HepG2 (cell line): ENCODE measurements around the gene TPSD1. TPM values are rescaled to one million over a fixed set of nuclear protein-coding genes. Genes with fewer than 3 reads are reported as not detected.

ENCODE experiments used
- ATAC-seq: fragments of 200-7000 bp; cut with Tn5 transposase; 3 replicates; pipeline ENCODE4 v1.9.1; 2020; ENCODE audit warnings: mild to moderate bottlenecking, moderate library complexity
- BruUV-seq: library from RNA; stranded (reverse); fragments of 400-500 nt; replicated peaks from 2 replicates; lab custom pipeline; 2021; lab: Mats Ljungman, UMichigan
- CTCF ChIA-PET: fragments of 300-600 bp; formaldehyde crosslinking; extraction: SDS; loops from one replicate; lab custom pipeline; 2021; ENCODE audit warnings: low total read pairs, inconsistent platforms, low intra/inter-chr PET ratio; lab: Yijun Ruan, JAX
- POLR2A ChIA-PET: fragments of 350-600 bp; sonication (Branson Sonifier 250); formaldehyde crosslinking; loops from one replicate; lab custom pipeline; 2020; ENCODE audit warnings: antibody characterized with exemption, inconsistent platforms; lab: Yijun Ruan, JAX
- DNase-seq: peaks from one replicate; pipeline ENCODE4 v3.0.0-alpha.2; 2015; ENCODE audit warnings: low spot score
- FAIRE-seq: peaks from 3 replicates; lab custom pipeline; 2011; peaks lifted over from hg19 to GRCh38; lab: Jason Lieb, UNC
- H2AFZ ChIP-seq: one replicate; pipeline ENCODE4 v1.6.1; 2011; ENCODE audit warnings: low read length, inconsistent platforms
- H3K27ac ChIP-seq: fragments of 300-600 bp; 3 replicates; pipeline ENCODE4 v1.8.0; 2011; ENCODE audit warnings: mixed run types, mild to moderate bottlenecking, mixed read lengths, low read length, inconsistent platforms; ENCODE audit not compliant: insufficient read depth; ENCODE audit errors: extremely low read length
- H3K27me3 ChIP-seq, 2 experiments: fragments of 200-600 bp in 1 of 2; 2 replicates in 1 of 2; 3 replicates in 1 of 2; pipeline versions ENCODE4 v1.6.0 to v1.8.0; 2011; ENCODE audit warnings: low read length in 2 of 2, mild to moderate bottlenecking in 2 of 2, moderate library complexity in 2 of 2, inconsistent platforms in 1 of 2; ENCODE audit not compliant: insufficient read depth in 2 of 2, control insufficient read depth in 1 of 2
- H3K36me3 ChIP-seq, 2 experiments: fragments of 200-600 bp in 1 of 2; replicated peaks in 1 of 2; 2 replicates in 1 of 2; 3 replicates in 1 of 2; pipeline versions ENCODE4 v1.5.1 to v1.8.0; 2011; ENCODE audit warnings: low read length in 2 of 2, inconsistent platforms in 1 of 2; ENCODE audit not compliant: insufficient read depth in 2 of 2, control insufficient read depth in 1 of 2
- H3K4me1 ChIP-seq: 2 replicates; pipeline ENCODE4 v1.5.1; 2012; ENCODE audit warnings: low read length, inconsistent platforms; ENCODE audit not compliant: insufficient read depth
- H3K4me2 ChIP-seq: 2 replicates; pipeline ENCODE4 v1.6.0; 2011; ENCODE audit warnings: low read depth, low read length, inconsistent platforms
- H3K4me3 ChIP-seq, 3 experiments: fragments of 200-600 bp in 1 of 3; sonication (generic), shearing (Covaris generic) in 1 of 3; replicated peaks in 1 of 3; 2 replicates each; pipeline ENCODE4 v1.5.1; 2011 to 2016; ENCODE audit warnings: low read length in 3 of 3, inconsistent platforms in 2 of 3, low read depth in 2 of 3, mild to moderate bottlenecking in 2 of 3, control low read depth in 1 of 3, mixed read lengths in 1 of 3; ENCODE audit not compliant: insufficient read depth in 1 of 3
- H3K79me2 ChIP-seq: one replicate; pipeline ENCODE4 v1.6.1; 2011; ENCODE audit warnings: low read length, inconsistent platforms; ENCODE audit not compliant: insufficient read depth
- H3K9ac ChIP-seq: 2 replicates; pipeline ENCODE4 v1.6.0; 2011; ENCODE audit warnings: mild to moderate bottlenecking, low read depth, low read length, inconsistent platforms; ENCODE audit not compliant: insufficient read depth
- H3K9me3 ChIP-seq: 2 replicates; pipeline ENCODE4 v1.5.1; 2012; ENCODE audit warnings: mild to moderate bottlenecking, low read length
- H4K20me1 ChIP-seq: 2 replicates; pipeline ENCODE4 v1.6.0; 2011; ENCODE audit warnings: inconsistent platforms, mild to moderate bottlenecking, low read length, moderate library complexity; ENCODE audit not compliant: insufficient read depth
- HNRNPK ChIP-seq: fragments of 200-400 bp; formaldehyde crosslinking; IDR thresholded peaks from 2 replicates; pipeline ENCODE4 v1.6.1; 2018; ENCODE audit warnings: low read length, low read depth, moderate library complexity, mild to moderate bottlenecking; ENCODE audit not compliant: poor library complexity, severe bottlenecking
- PHF5A ChIP-seq: IDR thresholded peaks from one replicate; pipeline ENCODE4 v1.6.1; 2018; ENCODE audit warnings: low read depth, missing genetic modification reagents; ENCODE audit not compliant: unreplicated experiment
- ZHX2 ChIP-seq, 2 experiments: sonication (generic) in 1 of 2; formaldehyde crosslinking in 1 of 2; IDR thresholded peaks; 2 replicates each; pipeline versions ENCODE4 v1.6.1 to v1.9.0; 2014 to 2022; ENCODE audit warnings: antibody characterized with exemption in 1 of 2, borderline replicate concordance in 1 of 2, inconsistent platforms in 1 of 2, low read depth in 1 of 2, missing genetic modification reagents in 1 of 2
- WGBS: methylation state at CpG from one replicate; pipeline ENCODE4 v1.1.6; 2017; ENCODE audit warnings: low lambda C conversion rate; 5-methylcytosine and 5-hydroxymethylcytosine counted together
- in situ Hi-C: cut with HindIII; loops from 2 replicates; pipeline ENCODE4 v1.10.0; 2017; ENCODE audit warnings: low pct_unique_long_range_greater_than_20kb; ENCODE audit not compliant: extremely low pct_ligation_motif_present
- intact Hi-C: fragments of 100-400 bp; cut with micrococcal nuclease; formaldehyde crosslinking; loops from one replicate; pipeline ENCODE4 v1.10.0; 2022; ENCODE audit not compliant: unreplicated experiment
- polyA plus RNA-seq, 8 experiments: library from polyadenylated mRNA; depleted of rRNA in 3 of 8; stranded (reverse) in 7 of 8; unstranded in 1 of 8; fragments of >200 nt; fragmentation: Illumina TruSeq in 4 of 8; extraction: Trizol in 4 of 8; gene quantifications; 2 replicates each; pipeline versions ENCODE4 v1.2.1 to v1.2.3, GENCODE V29; 2011 to 2016; ENCODE audit warnings: low read depth in 4 of 8, missing spikeins in 1 of 8, mixed read lengths in 1 of 8; ENCODE audit not compliant: insufficient read depth in 1 of 8
- total RNA-seq, 5 experiments: library from RNA; depleted of rRNA; stranded (reverse); fragments of >200 nt; fragmentation: Illumina TruSeq; extraction: Trizol; gene quantifications; 2 replicates each; pipeline ENCODE4 v1.2.3, GENCODE V29; 2016; ENCODE audit warnings: low read depth in 1 of 5

TPSD1 gene
- total and polyA plus RNA-seq, 2 of the 13 experiments (the other 11 are each of a cell fraction or from before 2014, with no cell fraction given), result not detected

- ChIA-PET POLR2A (no interaction called here), CTCF (no interaction called here)
- no peak for TF ChIP-seq PHF5A (CRISPR knock-in tag)
- no peak for TF ChIP-seq ZHX2 (IDR thresholded peaks at IDR 0.05; ENCODE audit: low read depth)
- TF ChIP-seq ZHX2 (CRISPR knock-in tag; IDR thresholded peaks at IDR 0.05; ENCODE audit: borderline replicate concordance), result no peak
- no peak for TF ChIP-seq HNRNPK
- Histone ChIP-seq H3K79me2 (no peaks in the 10 kb centered on the region), H3K4me3 (no peak overlapping the region), H4K20me1 (no peaks in the 10 kb centered on the region), H2AFZ (no peak overlapping the region), H3K27me3 (peaks cover 20 to 57% of the 10 kb centered on the region in 2 experiments; a peak in 4 of 5 replicates), H3K9me3 (no peaks in the 10 kb centered on the region), H3K4me1 (no peaks in the 10 kb centered on the region), H3K36me3 (no peaks in the 10 kb centered on the region), H3K27ac (no peak overlapping the region), H3K4me2 (no peak overlapping the region), H3K9ac (no peak overlapping the region)
- BruUV-seq, result no TSS peak
- WGBS, result 63% methylated on average over 11 of the region's 34 CpGs
- intact Hi-C loops, result no loop called here
- in situ Hi-C loops, result no loop called here
- DNase-seq, result no peak
- no peak for ATAC-seq
- FAIRE-seq, result no peak
Observed at GRCh38 chr16:1257561-1258224, 1.8 kb downstream of the TPSD1 start.
